NT2/D1 (cell line): ENCODE results near the gene OR51S1.
"Not testable (repeated sequence)": the region's sequence is repeated elsewhere in the genome, so short reads cannot be mapped to it uniquely, and the experiment has no call there.

Source experiments
- DNase-seq: peaks from one replicate; pipeline ENCODE4 v3.0.0-alpha.2; 2011; ENCODE audit warnings: low read depth, low spot score
- H3K27me3 ChIP-seq: 2 replicates; pipeline ENCODE4 v1.6.0; 2011; ENCODE audit warnings: mild to moderate bottlenecking; ENCODE audit not compliant: insufficient read length, insufficient read depth
- H3K36me3 ChIP-seq: 2 replicates; pipeline ENCODE4 v1.6.1; 2011; ENCODE audit warnings: mild to moderate bottlenecking, low read length, mixed read lengths; ENCODE audit not compliant: insufficient read depth, insufficient read length
- H3K4me1 ChIP-seq: 2 replicates; pipeline ENCODE4 v1.5.1; 2011; ENCODE audit not compliant: insufficient read depth, insufficient read length
- H3K4me3 ChIP-seq: 2 replicates; pipeline ENCODE4 v1.5.1; 2011; ENCODE audit warnings: low read depth; ENCODE audit not compliant: insufficient read length
- H3K9ac ChIP-seq: 2 replicates; pipeline ENCODE4 v1.6.0; 2011; ENCODE audit warnings: low read depth; ENCODE audit not compliant: insufficient read length
- H3K9me3 ChIP-seq: 2 replicates; pipeline ENCODE4 v1.5.1; 2011; ENCODE audit warnings: mild to moderate bottlenecking, low read length; ENCODE audit not compliant: insufficient read depth
- SUZ12 ChIP-seq: IDR thresholded peaks from 2 replicates; pipeline ENCODE4 v1.6.1; 2011; ENCODE audit not compliant: insufficient read length, insufficient read depth; ENCODE audit errors: extremely low read depth
- YY1 ChIP-seq: IDR thresholded peaks from 2 replicates; pipeline ENCODE4 v1.6.1; 2011; ENCODE audit not compliant: insufficient read length, insufficient read depth
- ZNF274 ChIP-seq: IDR thresholded peaks from 2 replicates; pipeline ENCODE4 v1.6.1; 2011; ENCODE audit warnings: mild to moderate bottlenecking, low read depth, low read length

The OR51S1 gene

DNA sequence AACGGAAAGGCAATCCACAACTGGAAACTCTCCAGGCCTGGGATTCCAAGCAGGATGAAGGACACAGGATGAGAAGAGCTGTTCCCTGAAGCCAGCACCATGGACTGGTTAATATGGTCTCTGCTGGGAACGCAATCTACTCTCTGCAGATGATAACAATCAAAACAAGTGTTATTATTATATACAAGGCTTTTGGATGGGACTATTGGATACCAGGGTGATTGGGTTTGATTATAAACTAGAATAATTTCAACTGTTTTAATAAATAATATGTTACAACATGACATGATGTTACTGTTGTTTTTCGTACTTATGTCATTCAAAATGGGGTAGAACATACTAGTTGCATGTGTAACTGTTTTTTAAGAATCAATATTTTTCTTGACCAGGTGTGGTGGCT is 44.7 kb downstream of the OR51S1 start, which contains the start of gene OR52R1:
OR52R1 (minus strand) TSS at position 101 of the 400 bp plus-strand sequence; CDS start at position 101, 0 bp downstream.
- TF ChIP-seq YY1 (no peak), SUZ12 (no peak), ZNF274 (no peak)
- no peaks in the 10 kb centered on the region for H3K36me3 ChIP-seq
- H3K9ac ChIP-seq, result no peak within 1 kb of the TSS
- no peaks in the 10 kb centered on the region for H3K9me3 ChIP-seq
- no peaks in the 10 kb centered on the region for H3K4me1 ChIP-seq
- no peaks in the 10 kb centered on the region for H3K27me3 ChIP-seq
- DNase-seq, result no peak
- no peak within 1 kb of the TSS for H3K4me3 ChIP-seq

DNA sequence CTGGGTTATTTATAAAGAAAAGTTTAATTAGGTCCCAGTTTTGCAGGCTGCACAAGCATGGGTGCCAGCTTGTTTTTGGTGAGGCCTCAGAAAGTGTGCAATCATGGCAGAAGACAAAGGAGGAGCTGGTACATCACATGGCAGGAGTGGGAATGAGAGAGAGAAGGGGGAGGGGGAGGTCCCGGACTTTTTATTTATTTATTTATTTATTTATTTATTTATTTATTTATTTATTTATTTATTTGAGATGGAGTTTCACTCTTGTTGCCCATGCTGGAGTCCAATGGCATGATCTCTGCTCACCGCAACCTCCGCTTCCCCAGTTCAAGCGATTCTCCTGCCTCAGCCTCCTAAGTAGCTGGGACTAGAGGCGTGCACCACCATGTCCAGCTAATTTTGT is 47.7 kb downstream of the OR51S1 start:
- not testable (repeated sequence) for H3K9ac ChIP-seq, H3K9me3 ChIP-seq, H3K36me3 ChIP-seq, H3K4me1 ChIP-seq, H3K4me3 ChIP-seq, DNase-seq, H3K27me3 ChIP-seq

DNA sequence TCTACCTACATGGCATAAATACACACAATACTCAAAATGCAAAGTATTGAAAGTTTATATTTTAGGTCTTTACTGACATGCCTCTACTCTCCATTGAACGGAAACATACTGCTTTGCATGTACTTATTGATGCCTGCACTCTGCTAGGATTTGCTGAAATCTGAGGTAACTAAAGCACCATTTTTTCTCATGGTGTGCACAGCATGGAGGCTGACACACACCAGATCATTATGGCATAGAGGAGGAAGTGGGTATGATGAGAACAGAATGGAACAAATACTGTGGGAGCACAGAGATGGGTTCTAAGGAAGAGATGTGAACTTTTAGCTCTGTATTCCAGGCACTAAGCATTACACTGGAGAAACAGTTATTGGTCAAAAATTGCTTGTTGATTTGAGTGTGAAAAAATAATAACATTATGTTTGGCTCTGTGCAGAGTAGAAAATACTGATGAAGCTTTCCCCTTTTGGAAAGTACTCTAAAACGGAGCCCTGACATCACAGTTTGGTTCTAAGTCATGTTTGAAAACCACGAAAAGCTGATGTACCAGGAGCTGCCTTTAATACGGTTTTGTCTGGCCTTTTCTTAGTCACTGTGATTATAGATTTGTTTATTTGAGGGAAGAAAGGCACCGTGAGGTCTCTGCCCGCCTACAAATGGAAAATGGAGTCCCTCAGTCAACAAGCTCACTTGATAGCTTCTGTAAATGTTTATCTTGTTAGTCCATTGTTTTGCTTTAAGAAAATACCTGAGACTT is 50.4 kb downstream of the OR51S1 start:
- TF ChIP-seq YY1 (no peak), ZNF274 (no peak), SUZ12 (no peak)
- H3K9ac ChIP-seq, result no peak overlapping the region
- no peaks in the 10 kb centered on the region for H3K4me1 ChIP-seq
- H3K4me3 ChIP-seq, result no peak overlapping the region
- no peaks in the 10 kb centered on the region for H3K36me3 ChIP-seq
- H3K27me3 ChIP-seq, result no peaks in the 10 kb centered on the region
- no peaks in the 10 kb centered on the region for H3K9me3 ChIP-seq
- DNase-seq, result no peak
